Effector memory CD8-positive, alpha-beta T cell (primary cell): ENCODE results near the gene INPP4A.

Experiments used
- ATAC-seq: fragments of 150-1000 bp; cut with Tn5 transposase; replicated peaks from 2 replicates; pipeline ENCODE4 v1.10.0; 2021; ENCODE audit warnings: mild to moderate bottlenecking, moderate library complexity
- DNase-seq, 3 experiments: peaks; one replicate each; pipeline ENCODE4 v3.0.0; 2021
- H3K27ac Mint-ChIP-seq, 2 donors: one replicate each; pipeline ENCODE4 v1.8.0; 2022; ENCODE audit warnings: mild to moderate bottlenecking in 2 of 2, mixed read lengths in 2 of 2, moderate library complexity in 2 of 2
- H3K27me3 Mint-ChIP-seq, 2 donors: one replicate each; pipeline ENCODE4 v1.8.0; 2022; ENCODE audit warnings: mixed read lengths in 2 of 2
- H3K36me3 Mint-ChIP-seq: one replicate; pipeline ENCODE4 v1.8.0; 2022; ENCODE audit warnings: mild to moderate bottlenecking, moderate library complexity, mixed read lengths; ENCODE audit not compliant: insufficient read depth
- H3K4me1 Mint-ChIP-seq, 2 donors: one replicate each; pipeline ENCODE4 v1.8.0; 2022; ENCODE audit warnings: low read depth in 2 of 2, mixed read lengths in 2 of 2
- H3K4me3 Mint-ChIP-seq, 2 donors: one replicate each; pipeline ENCODE4 v1.8.0; 2022; ENCODE audit warnings: mild to moderate bottlenecking in 2 of 2, mixed read lengths in 2 of 2, moderate library complexity in 2 of 2
- H3K9me3 Mint-ChIP-seq, 2 donors: one replicate each; pipeline ENCODE4 v1.8.0; 2022; ENCODE audit warnings: mixed read lengths in 2 of 2

INPP4A gene

GRCh38 chr2:98534761-98535160 lies 90.1 kb downstream of the INPP4A start:
- H3K4me1 Mint-ChIP-seq: peaks cover 5 to 12% of the 10 kb centered on the region in 2 donors
- H3K4me3 Mint-ChIP-seq: no peak overlapping the region
- peak overlapping the region; percentile 5 to 76 for H3K27ac Mint-ChIP-seq

GRCh38 chr2:98535971-98536677 lies 91.5 kb downstream of the INPP4A start:
- Mint-ChIP-seq H3K4me3 (no peak overlapping the region), H3K4me1 (peaks cover 14 to 16% of the 10 kb centered on the region in 2 donors), H3K36me3 (peaks cover 63% of the 10 kb centered on the region), H3K9me3 (no peaks in the 10 kb centered on the region), H3K27me3 (no peaks in the 10 kb centered on the region), H3K27ac (peak overlapping the region; percentile 77 to 86)
- DNase-seq: no peak
- no peak for ATAC-seq

More at GRCh38 chr2:98534761-98535160, 90.1 kb downstream of the INPP4A start:
- Mint-ChIP-seq H3K9me3 (no peaks in the 10 kb centered on the region), H3K36me3 (peaks cover 49% of the 10 kb centered on the region), H3K27me3 (no peaks in the 10 kb centered on the region)
- DNase-seq (no peak), ATAC-seq (no peak)

GRCh38 chr2:98537390-98538126 lies 92.9 kb downstream of the INPP4A start:
- no peaks in the 10 kb centered on the region for H3K9me3 Mint-ChIP-seq
- no peak for DNase-seq
- no peaks in the 10 kb centered on the region for H3K27me3 Mint-ChIP-seq
- peak overlapping the region in 1 of 2 donors; percentile 86 for H3K27ac Mint-ChIP-seq
- peaks cover 14 to 19% of the 10 kb centered on the region in 2 donors for H3K4me1 Mint-ChIP-seq
- H3K4me3 Mint-ChIP-seq: no peak overlapping the region
- peaks cover 74% of the 10 kb centered on the region for H3K36me3 Mint-ChIP-seq
- no peak for ATAC-seq

GRCh38 chr2:98538280-98539041 lies 93.8 kb downstream of the INPP4A start:
- Mint-ChIP-seq H3K27ac (peak overlapping the region in 1 of 2 donors; percentile 86), H3K9me3 (no peaks in the 10 kb centered on the region), H3K4me1 (peaks cover 14% of the 10 kb centered on the region in 2 donors), H3K36me3 (peaks cover 79% of the 10 kb centered on the region), H3K27me3 (no peaks in the 10 kb centered on the region), H3K4me3 (no peak overlapping the region)
- DNase-seq (no peak), ATAC-seq (no peak)

- Mint-ChIP-seq H3K4me3 (no peak overlapping the region), H3K36me3 (peaks cover 81% of the 10 kb centered on the region), H3K27ac (peak overlapping the region in 1 of 2 donors; percentile 86), H3K9me3 (no peaks in the 10 kb centered on the region), H3K27me3 (no peaks in the 10 kb centered on the region), H3K4me1 (peaks cover 14 to 20% of the 10 kb centered on the region in 2 donors)
- no peak for ATAC-seq
- no peak for DNase-seq
Measured at GRCh38 chr2:98539056-98539735, 94.5 kb downstream of the INPP4A start.

- Mint-ChIP-seq H3K27ac (peak overlapping the region in 1 of 2 donors; percentile 78), H3K4me1 (peaks cover 9 to 17% of the 10 kb centered on the region in 2 donors), H3K9me3 (no peaks in the 10 kb centered on the region), H3K4me3 (no peak overlapping the region), H3K27me3 (no peaks in the 10 kb centered on the region), H3K36me3 (peaks cover 86% of the 10 kb centered on the region)
- ATAC-seq (no peak), DNase-seq (no peak)
Measured at GRCh38 chr2:98540536-98540935, 95.9 kb downstream of the INPP4A start.

- Mint-ChIP-seq H3K27ac (peak overlapping the region; percentile 45 to 63), H3K9me3 (no peaks in the 10 kb centered on the region), H3K27me3 (no peaks in the 10 kb centered on the region), H3K4me1 (peaks cover 9 to 21% of the 10 kb centered on the region in 2 donors), H3K4me3 (no peak overlapping the region), H3K36me3 (peaks cover 88% of the 10 kb centered on the region)
- DNase-seq: no peak
- ATAC-seq: no peak
Measured at GRCh38 chr2:98541489-98541888, 96.8 kb downstream of the INPP4A start.

- Mint-ChIP-seq H3K4me3 (no peak overlapping the region), H3K9me3 (no peaks in the 10 kb centered on the region), H3K27ac (peak overlapping the region; percentile 45 to 63), H3K36me3 (peaks cover 88% of the 10 kb centered on the region), H3K27me3 (no peaks in the 10 kb centered on the region), H3K4me1 (peaks cover 10 to 25% of the 10 kb centered on the region in 2 donors)
- no peak for DNase-seq
- ATAC-seq: no peak
Measured at GRCh38 chr2:98541906-98542305, 97.2 kb downstream of the INPP4A start.

- Mint-ChIP-seq H3K36me3 (peaks cover 81% of the 10 kb centered on the region), H3K4me3 (no peak overlapping the region), H3K27ac (peak overlapping the region; percentile 14 to 66), H3K4me1 (peaks cover 21 to 35% of the 10 kb centered on the region in 2 donors), H3K27me3 (no peaks in the 10 kb centered on the region), H3K9me3 (no peaks in the 10 kb centered on the region)
- ATAC-seq: no peak
- DNase-seq: no peak
Measured at GRCh38 chr2:98543214-98543613, 98.6 kb downstream of the INPP4A start.

GRCh38 chr2:98543842-98544241 lies 99.2 kb downstream of the INPP4A start:
- DNase-seq (no peak), ATAC-seq (no peak)
- no peaks in the 10 kb centered on the region for H3K9me3 Mint-ChIP-seq
- no peaks in the 10 kb centered on the region for H3K27me3 Mint-ChIP-seq
- peaks cover 75% of the 10 kb centered on the region for H3K36me3 Mint-ChIP-seq
- no peak overlapping the region for H3K4me3 Mint-ChIP-seq
- peaks cover 27 to 32% of the 10 kb centered on the region in 2 donors for H3K4me1 Mint-ChIP-seq
- peak overlapping the region; percentile 14 to 75 for H3K27ac Mint-ChIP-seq

GRCh38 chr2:98545591-98545990 lies 100.9 kb downstream of the INPP4A start:
- peaks cover 23 to 41% of the 10 kb centered on the region in 2 donors for H3K4me1 Mint-ChIP-seq
- no peak for ATAC-seq
- H3K9me3 Mint-ChIP-seq: no peaks in the 10 kb centered on the region
- DNase-seq: no peak
- peaks cover 57% of the 10 kb centered on the region for H3K36me3 Mint-ChIP-seq
- H3K27me3 Mint-ChIP-seq: no peaks in the 10 kb centered on the region
- peak overlapping the region; percentile 0 to 75 for H3K27ac Mint-ChIP-seq
- H3K4me3 Mint-ChIP-seq: no peak overlapping the region

- ATAC-seq (no peak), DNase-seq (no peak)
- H3K36me3 Mint-ChIP-seq: peaks cover 57% of the 10 kb centered on the region
- H3K4me3 Mint-ChIP-seq: no peak overlapping the region
- peak overlapping the region; percentile 0 to 88 for H3K27ac Mint-ChIP-seq
- peaks cover 27 to 47% of the 10 kb centered on the region in 2 donors for H3K4me1 Mint-ChIP-seq
- no peaks in the 10 kb centered on the region for H3K27me3 Mint-ChIP-seq
- no peaks in the 10 kb centered on the region for H3K9me3 Mint-ChIP-seq
Measured at GRCh38 chr2:98546186-98546585, 101.5 kb downstream of the INPP4A start.
